ENCODE results near the gene SUMO4.

GRCh38 chr6:149397384-149397783 lies 2.7 kb upstream of the SUMO4 start:
- TF ChIP-seq CTCF (IDR thresholded peaks at IDR 0.05) (no peak), POLR2A (IDR thresholded peaks at IDR 0.05) (no peak)
